Neuronal stem cell (in vitro differentiated cells): ENCODE measurements around the gene RABGAP1.

Source experiments
- DNase-seq: peaks from one replicate; pipeline ENCODE4 v3.0.0-alpha.2; 2013; ENCODE audit warnings: low spot score
- H2AFZ ChIP-seq: one replicate; pipeline ENCODE4 v1.6.1; 2013; ENCODE audit warnings: mild to moderate bottlenecking, low read length, inconsistent platforms
- H2AK5ac ChIP-seq: 2 replicates; pipeline ENCODE4 v1.6.1; 2013; ENCODE audit warnings: low read depth, mild to moderate bottlenecking, inconsistent platforms, low read length, moderate library complexity, mixed read lengths
- H2BK120ac ChIP-seq: 2 replicates; pipeline ENCODE4 v1.6.1; 2013; ENCODE audit warnings: low read depth, mild to moderate bottlenecking, inconsistent platforms, low read length, moderate library complexity, mixed read lengths
- H2BK12ac ChIP-seq: one replicate; pipeline ENCODE4 v1.6.1; 2013; ENCODE audit warnings: low read length, inconsistent platforms
- H2BK15ac ChIP-seq: 2 replicates; pipeline ENCODE4 v1.6.1; 2013; ENCODE audit warnings: mild to moderate bottlenecking, low read length, inconsistent platforms, mixed read lengths
- H2BK5ac ChIP-seq: one replicate; pipeline ENCODE4 v1.6.1; 2013; ENCODE audit warnings: inconsistent platforms, mild to moderate bottlenecking, low read length, moderate library complexity
- H3K14ac ChIP-seq: one replicate; pipeline ENCODE4 v1.6.1; 2013; ENCODE audit warnings: low read length, inconsistent platforms
- H3K18ac ChIP-seq: 2 replicates; pipeline ENCODE4 v1.6.1; 2013; ENCODE audit warnings: low read length, inconsistent platforms
- H3K23ac ChIP-seq: 2 replicates; pipeline ENCODE4 v1.6.1; 2013; ENCODE audit warnings: low read depth, mild to moderate bottlenecking, mixed read lengths, low read length, inconsistent platforms; ENCODE audit not compliant: poor library complexity
- H3K27ac ChIP-seq: replicated peaks from 3 replicates; pipeline ENCODE4 v1.5.1; 2013; ENCODE audit warnings: low read length, inconsistent platforms
- H3K27me3 ChIP-seq, 3 experiments: 2 replicates each; pipeline ENCODE4 v1.6.1; 2013; ENCODE audit warnings: low read length in 3 of 3, mild to moderate bottlenecking in 2 of 3, inconsistent platforms in 1 of 3, low read depth in 1 of 3, mixed read lengths in 1 of 3, moderate library complexity in 1 of 3; ENCODE audit not compliant: control insufficient read depth in 3 of 3, insufficient read depth in 3 of 3
- H3K36me3 ChIP-seq, 2 donors: replicated peaks in 1 of 2; 2 replicates each; pipeline ENCODE4 v1.6.1; 2013; ENCODE audit warnings: low read length in 2 of 2; ENCODE audit not compliant: control insufficient read depth in 2 of 2, insufficient read depth in 2 of 2
- H3K4ac ChIP-seq: 2 replicates; pipeline ENCODE4 v1.6.1; 2013; ENCODE audit warnings: inconsistent platforms, mild to moderate bottlenecking, low read length, moderate library complexity
- H3K4me1 ChIP-seq, 2 donors: 1 replicate in 1 of 2; 2 replicates in 1 of 2; pipeline ENCODE4 v1.6.1; 2013; ENCODE audit warnings: low read length in 2 of 2, low read depth in 1 of 2; ENCODE audit not compliant: control insufficient read depth in 2 of 2, insufficient read depth in 1 of 2
- H3K4me2 ChIP-seq: one replicate; pipeline ENCODE4 v1.6.1; 2013; ENCODE audit warnings: mild to moderate bottlenecking, low read length, inconsistent platforms; ENCODE audit not compliant: insufficient read depth, poor library complexity, severe bottlenecking
- H3K4me3 ChIP-seq, 2 donors: 2 replicates each; pipeline ENCODE4 v1.5.1; 2013; ENCODE audit warnings: low read length in 2 of 2, mild to moderate bottlenecking in 2 of 2, inconsistent platforms in 1 of 2, moderate library complexity in 1 of 2
- H3K79me1 ChIP-seq: one replicate; pipeline ENCODE4 v1.6.1; 2013; ENCODE audit warnings: low read depth, mild to moderate bottlenecking, inconsistent platforms, low read length, moderate library complexity
- H3K9ac ChIP-seq: one replicate; pipeline ENCODE4 v1.6.1; 2013; ENCODE audit warnings: mild to moderate bottlenecking, low read depth, low read length, inconsistent platforms; ENCODE audit not compliant: poor library complexity
- H3K9me3 ChIP-seq, 2 donors: replicated peaks in 1 of 2; 2 replicates each; pipeline versions ENCODE3 to v1.6.1; 2013; ENCODE audit warnings: low read length in 2 of 2, mild to moderate bottlenecking in 2 of 2, inconsistent platforms in 1 of 2, low read depth in 1 of 2, mixed read lengths in 1 of 2, moderate library complexity in 1 of 2; ENCODE audit not compliant: control insufficient read depth in 2 of 2, insufficient read depth in 1 of 2
- H4K8ac ChIP-seq: one replicate; pipeline ENCODE4 v1.6.1; 2013; ENCODE audit warnings: low read depth, mild to moderate bottlenecking, inconsistent platforms, low read length, moderate library complexity
- H4K91ac ChIP-seq: one replicate; pipeline ENCODE4 v1.6.1; 2013; ENCODE audit warnings: low read length, low read depth, mild to moderate bottlenecking, inconsistent platforms; ENCODE audit not compliant: poor library complexity
- WGBS, 2 donors: extraction: QIAGEN DNeasy Blood & Tissue Kit; methylation state at CpG; one replicate each; pipeline ENCODE4 v1.1.7; 2013; ENCODE audit warnings: missing lambda C conversion rate in 2 of 2, mixed read lengths in 1 of 2; ENCODE audit not compliant: insufficient read length in 2 of 2, insufficient replicate concordance in 1 of 2; ENCODE audit errors: extremely low coverage in 2 of 2; 5-methylcytosine and 5-hydroxymethylcytosine counted together

Gene RABGAP1

GRCh38 chr9:123039617-123040219, 98.9 kb downstream of the RABGAP1 start:
- peaks cover 0 to 9% of the 10 kb centered on the region in 2 donors for H3K4me1 ChIP-seq
- H3K27ac ChIP-seq: no peak overlapping the region
- H2BK120ac ChIP-seq: no peak overlapping the region
- H3K4me3 ChIP-seq: no peak overlapping the region
- no peak overlapping the region for H2BK12ac ChIP-seq
- H3K9ac ChIP-seq: no peak overlapping the region
- H3K14ac ChIP-seq: no peak overlapping the region
- H3K36me3 ChIP-seq: peaks cover 6 to 76% of the 10 kb centered on the region in 2 donors
- no peak overlapping the region for H3K18ac ChIP-seq
- H3K27me3 ChIP-seq: no peaks in the 10 kb centered on the region
- H3K23ac ChIP-seq: no peak overlapping the region
- H2AFZ ChIP-seq: no peak overlapping the region
- H2BK5ac ChIP-seq: no peak overlapping the region
- no peak overlapping the region for H3K4ac ChIP-seq
- no CpG with 5 or more reads among the region's 1 CpG for WGBS, 2 donors
- H3K4me2 ChIP-seq: no peak overlapping the region
- H3K9me3 ChIP-seq: peaks cover 0 to 13% of the 10 kb centered on the region in 2 donors
- H3K79me1 ChIP-seq: peaks cover 2% of the 10 kb centered on the region
- no peak overlapping the region for H4K91ac ChIP-seq
- H4K8ac ChIP-seq: no peak overlapping the region
- no peak overlapping the region for H2BK15ac ChIP-seq
- DNase-seq: no peak
- H2AK5ac ChIP-seq: no peak overlapping the region

- Histone ChIP-seq H2BK120ac (no peak overlapping the region), H4K91ac (no peak overlapping the region), H2BK15ac (no peak overlapping the region), H2AK5ac (no peak overlapping the region), H3K79me1 (no peaks in the 10 kb centered on the region), H3K9ac (no peak overlapping the region), H3K14ac (no peak overlapping the region), H3K23ac (no peak overlapping the region), H2BK5ac (no peak overlapping the region), H3K18ac (no peak overlapping the region), H3K4me3 (no peak overlapping the region), H3K27ac (no peak overlapping the region), H3K9me3 (peaks cover 0 to 13% of the 10 kb centered on the region in 2 donors), H3K4ac (no peak overlapping the region), H3K27me3 (no peaks in the 10 kb centered on the region), H3K4me1 (peaks cover 0 to 5% of the 10 kb centered on the region in 2 donors), H2AFZ (no peak overlapping the region), H2BK12ac (no peak overlapping the region), H4K8ac (no peak overlapping the region), H3K4me2 (no peak overlapping the region), H3K36me3 (peaks cover 4 to 75% of the 10 kb centered on the region in 2 donors)
- DNase-seq: no peak
- no CpG with 5 or more reads among the region's 1 CpG for WGBS, 2 donors
Observed at GRCh38 chr9:123040801-123041200, 100.0 kb downstream of the RABGAP1 start.

- peaks cover 4 to 74% of the 10 kb centered on the region in 2 donors for H3K36me3 ChIP-seq
- H3K9me3 ChIP-seq: peaks cover 0 to 13% of the 10 kb centered on the region in 2 donors
- no peak overlapping the region for H3K9ac ChIP-seq
- no peaks in the 10 kb centered on the region for H3K27me3 ChIP-seq
- no peak overlapping the region for H3K18ac ChIP-seq
- no peak overlapping the region for H3K23ac ChIP-seq
- no peak overlapping the region for H2BK15ac ChIP-seq
- no peak for DNase-seq
- H2BK120ac ChIP-seq: no peak overlapping the region
- no peak overlapping the region for H2BK5ac ChIP-seq
- H4K91ac ChIP-seq: no peak overlapping the region
- no peak overlapping the region for H4K8ac ChIP-seq
- H3K14ac ChIP-seq: no peak overlapping the region
- no peak overlapping the region for H3K4me3 ChIP-seq
- H2AK5ac ChIP-seq: no peak overlapping the region
- H2AFZ ChIP-seq: no peak overlapping the region
- no peaks in the 10 kb centered on the region for H3K79me1 ChIP-seq
- no peak overlapping the region for H3K4ac ChIP-seq
- no peak overlapping the region for H3K27ac ChIP-seq
- peaks cover 0 to 5% of the 10 kb centered on the region in 2 donors for H3K4me1 ChIP-seq
- no peak overlapping the region for H3K4me2 ChIP-seq
- WGBS, 2 donors: no CpG with 5 or more reads among the region's 2 CpGs
- H2BK12ac ChIP-seq: no peak overlapping the region
Observed at GRCh38 chr9:123041489-123041888, 100.7 kb downstream of the RABGAP1 start.

GRCh38 chr9:123043081-123043939, 102.5 kb downstream of the RABGAP1 start:
- no CpG with 5 or more reads among the region's 5 CpGs for WGBS, 2 donors
- Histone ChIP-seq H3K27me3 (no peaks in the 10 kb centered on the region), H2BK15ac (no peak overlapping the region), H3K18ac (no peak overlapping the region), H4K91ac (no peak overlapping the region), H2BK12ac (no peak overlapping the region), H2BK5ac (no peak overlapping the region), H3K79me1 (no peaks in the 10 kb centered on the region), H3K9me3 (peaks cover 0 to 13% of the 10 kb centered on the region in 2 donors), H3K36me3 (peaks cover 4 to 68% of the 10 kb centered on the region in 2 donors), H3K4me3 (no peak overlapping the region), H3K27ac (no peak overlapping the region), H3K14ac (no peak overlapping the region), H2BK120ac (no peak overlapping the region), H4K8ac (no peak overlapping the region), H3K9ac (no peak overlapping the region), H3K23ac (no peak overlapping the region), H3K4me1 (peaks cover 0 to 5% of the 10 kb centered on the region in 2 donors), H2AK5ac (no peak overlapping the region), H3K4ac (no peak overlapping the region), H2AFZ (no peak overlapping the region), H3K4me2 (no peak overlapping the region)
- DNase-seq: no peak
